GM10248 (cell line): ENCODE measurements around the gene FILIP1L.

Source experiments
- CTCF ChIA-PET: fragments of 300-600 bp; sonication (Branson Sonifier 250); formaldehyde crosslinking; extraction: SDS; loops from one replicate; lab custom pipeline; 2021; ENCODE audit warnings: antibody characterized with exemption; lab: Yijun Ruan, JAX
- POLR2A ChIA-PET: fragments of 350-650 bp; sonication (Branson Sonifier 250); formaldehyde crosslinking; extraction: SDS; loops from one replicate; lab custom pipeline; 2020; ENCODE audit warnings: antibody characterized with exemption; lab: Yijun Ruan, JAX
- DNase-seq: peaks from one replicate; pipeline ENCODE4 v3.0.0; 2012; ENCODE audit errors: extremely low spot score
- CTCF ChIP-seq: IDR thresholded peaks from 2 replicates; pipeline ENCODE4 v1.5.1; 2012; ENCODE audit warnings: mild to moderate bottlenecking, low read depth; ENCODE audit errors: extremely low read depth, missing control alignments, control extremely low read depth

Gene FILIP1L

GRCh38 chr3:99909714-99910495, 204.4 kb downstream of the FILIP1L start:
- DNase-seq, result no peak
- TF ChIP-seq CTCF, result no peak
- POLR2A ChIA-PET, result no interaction called here
- CTCF ChIA-PET, result interaction anchor here (1.0 to 2.7 kb wide), 4 partner anchors 9 to 15 kb away, joined by 3 to 11 read pairs (median 3); no protein-coding TSS in a partner anchor

- DNase-seq, result no peak
- CTCF ChIA-PET, result interaction anchor here (1.1 to 2.7 kb wide), 2 partner anchors 10 to 29 kb away, joined by 3 to 11 read pairs; no protein-coding TSS in a partner anchor
- TF ChIP-seq CTCF, result no peak
- POLR2A ChIA-PET, result no interaction called here
These were observed 206.2 kb downstream of the FILIP1L start for GRCh38 chr3:99907959-99908544.

- TF ChIP-seq CTCF, result no peak
- ChIA-PET CTCF (interaction anchor here (1.0 kb wide), 3 partner anchors 9 to 72 kb away, joined by 3 to 4 read pairs (median 3); no protein-coding TSS in a partner anchor), POLR2A (no interaction called here)
- DNase-seq, result no peak
These were observed 210.4 kb downstream of the FILIP1L start for GRCh38 chr3:99903869-99904268.

- no peak for TF ChIP-seq CTCF
- no peak for DNase-seq
- CTCF ChIA-PET, result interaction anchor here (1.3 kb wide), 1 partner anchor 12 kb away, joined by 3 read pairs; no protein-coding TSS in a partner anchor
- POLR2A ChIA-PET, result no interaction called here
These were observed 212.2 kb downstream of the FILIP1L start for GRCh38 chr3:99902091-99902490.

GRCh38 chr3:99901200-99901926, 212.9 kb downstream of the FILIP1L start:
- TF ChIP-seq CTCF, result no peak
- POLR2A ChIA-PET, result no interaction called here
- no peak for DNase-seq
- CTCF ChIA-PET, result interaction anchor here (0.8 to 1.7 kb wide), 6 partner anchors 9 to 37 kb away, joined by 3 to 10 read pairs (median 4); no protein-coding TSS in a partner anchor

GRCh38 chr3:99900248-99900647, 214.1 kb downstream of the FILIP1L start:
- ChIA-PET POLR2A (no interaction called here), CTCF (interaction anchor here (1.2 to 1.7 kb wide), 4 partner anchors 8 to 169 kb away, joined by 3 to 10 read pairs (median 4); no protein-coding TSS in a partner anchor)
- no peak for DNase-seq
- TF ChIP-seq CTCF, result no peak
